ENCODE results near the gene SPATA4.

The SPATA4 gene

DNA sequence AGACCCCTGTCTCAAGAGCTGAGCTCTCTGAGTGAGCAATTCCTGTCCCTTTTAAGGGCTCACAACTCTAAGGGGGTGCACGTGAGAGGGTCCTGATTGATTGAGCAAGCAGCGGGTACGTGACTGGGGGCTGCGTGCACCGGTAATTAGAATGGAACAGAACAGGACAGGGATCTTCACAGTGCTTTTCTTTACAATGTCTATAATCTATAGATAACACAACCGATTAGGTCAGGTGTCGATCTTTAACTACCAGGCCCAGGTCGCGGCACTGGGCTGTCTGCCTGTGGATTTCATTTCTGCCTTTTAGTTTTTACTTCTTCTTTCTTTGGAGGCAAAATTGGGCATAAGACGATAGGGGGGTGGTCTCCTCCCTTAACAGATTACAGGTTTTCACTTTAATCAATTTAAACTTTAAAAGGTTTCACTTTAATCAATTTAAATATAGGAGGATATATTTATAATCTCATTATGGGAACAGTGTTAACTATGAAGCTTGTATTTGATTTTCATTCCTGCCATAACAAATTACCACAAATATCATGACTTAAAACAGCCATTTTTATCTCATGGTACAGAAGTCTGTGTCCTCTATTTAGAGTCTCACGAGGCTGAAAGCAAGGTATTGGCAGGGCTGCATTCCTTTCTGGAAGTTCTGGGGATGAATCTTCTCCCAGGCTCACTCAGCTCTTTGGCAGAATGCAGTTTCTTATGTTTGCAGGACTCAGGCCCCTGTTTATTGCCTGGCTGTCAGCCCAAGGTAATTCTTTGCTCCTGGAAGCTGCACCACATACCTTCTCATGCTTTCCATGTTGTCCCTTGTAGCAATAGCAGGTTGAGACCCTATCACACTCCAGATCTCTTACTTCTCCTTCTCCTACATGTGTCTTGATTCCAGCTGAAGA lies 5.2 kb downstream of the SPATA4 start:
- no peak for DNase-seq (ENCODE audit: low read depth)

DNA sequence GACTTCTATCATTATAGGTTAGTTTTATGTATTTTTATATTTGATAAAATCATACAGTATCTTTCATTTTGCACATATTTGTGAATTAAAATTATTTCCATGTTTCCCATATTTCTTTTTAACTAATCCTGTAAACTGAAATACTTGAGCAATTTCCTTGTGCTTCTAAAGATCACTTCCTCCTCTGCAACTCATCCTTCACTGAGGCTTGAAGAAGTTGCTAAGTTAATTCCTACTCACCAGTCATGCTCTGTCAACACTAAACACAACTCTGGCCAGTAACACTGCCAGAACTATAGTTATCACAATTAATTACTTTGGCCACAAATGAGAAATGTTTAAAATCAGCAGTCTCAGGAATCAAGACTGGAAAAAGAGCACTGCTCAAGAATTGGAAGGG lies 6.7 kb downstream of the SPATA4 start:
- no peak for DNase-seq (ENCODE audit: low read depth)

DNA sequence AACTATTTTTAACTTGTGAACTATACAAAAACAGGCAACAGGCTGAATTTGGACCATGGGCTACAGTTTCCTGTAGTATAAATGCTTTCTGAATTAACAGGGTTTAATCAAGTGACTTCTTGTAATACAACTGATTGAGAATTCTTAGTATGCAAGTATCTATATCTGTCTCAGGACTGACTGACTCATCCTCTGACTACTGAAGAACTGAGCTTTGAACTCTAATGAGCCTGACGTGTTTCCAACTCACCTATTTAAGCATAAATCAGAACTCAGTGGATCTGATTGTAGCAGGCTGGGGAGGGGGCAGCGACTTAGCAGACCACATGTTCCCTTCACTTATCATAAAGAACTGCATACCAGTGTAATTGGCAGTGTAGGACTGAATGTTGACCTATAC lies 7.8 kb downstream of the SPATA4 start:
- DNase-seq (ENCODE audit: low read depth) = no peak

DNA sequence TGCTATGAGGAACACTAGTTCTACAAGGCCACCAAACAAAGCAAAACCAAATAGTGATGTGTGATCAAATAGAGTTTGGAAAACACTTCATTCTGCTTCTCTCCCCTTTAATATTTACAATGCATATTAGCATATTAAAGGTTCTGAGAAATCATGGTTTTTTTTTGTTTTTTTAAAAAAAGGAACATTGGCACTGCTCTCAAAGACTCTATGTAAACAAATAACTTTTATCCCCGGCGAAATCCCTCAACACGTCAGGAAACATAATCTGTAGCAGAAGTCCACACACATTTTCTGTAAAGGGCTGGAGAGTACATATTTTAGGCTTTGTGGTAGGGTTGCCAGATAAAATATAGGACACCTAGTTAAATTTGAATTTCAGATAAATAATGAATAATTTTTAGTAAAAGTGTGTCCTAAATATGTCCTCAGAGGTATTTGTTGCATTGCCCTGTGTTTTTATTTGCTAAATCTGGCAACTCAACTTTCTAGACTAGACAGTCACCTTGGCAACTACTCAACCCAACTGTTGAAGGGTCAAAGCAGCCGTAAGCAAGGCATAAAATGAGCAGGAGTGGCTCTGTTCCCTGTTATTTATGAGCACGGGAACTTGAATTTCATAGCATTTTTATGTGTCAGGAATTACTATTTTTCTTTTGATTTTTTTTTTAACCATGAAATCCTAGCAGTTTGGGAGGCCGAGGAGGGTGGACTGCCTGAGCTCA lies 8.6 kb downstream of the SPATA4 start:
- DNase-seq (ENCODE audit: low read depth) = no peak

DNA sequence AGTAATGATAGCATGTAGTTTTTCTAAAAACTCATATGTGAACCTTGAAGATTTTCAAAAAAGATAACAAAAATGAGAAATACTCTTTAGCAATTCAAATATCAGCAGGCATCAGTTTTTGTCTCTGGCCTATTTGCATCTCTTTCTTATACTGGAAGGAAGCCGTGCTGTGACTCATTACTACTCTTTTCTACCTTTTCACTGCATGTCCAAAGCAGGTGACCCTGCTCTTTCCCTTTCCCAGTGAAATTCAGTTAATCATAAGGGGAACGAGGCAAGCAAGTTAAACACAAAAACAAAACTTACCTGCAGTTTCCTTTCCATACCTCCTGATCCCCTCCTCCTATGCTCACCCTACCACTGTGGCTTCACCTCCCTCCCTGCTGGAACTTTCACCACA lies 9.3 kb downstream of the SPATA4 start:
- no peak for DNase-seq (ENCODE audit: low read depth)

DNA sequence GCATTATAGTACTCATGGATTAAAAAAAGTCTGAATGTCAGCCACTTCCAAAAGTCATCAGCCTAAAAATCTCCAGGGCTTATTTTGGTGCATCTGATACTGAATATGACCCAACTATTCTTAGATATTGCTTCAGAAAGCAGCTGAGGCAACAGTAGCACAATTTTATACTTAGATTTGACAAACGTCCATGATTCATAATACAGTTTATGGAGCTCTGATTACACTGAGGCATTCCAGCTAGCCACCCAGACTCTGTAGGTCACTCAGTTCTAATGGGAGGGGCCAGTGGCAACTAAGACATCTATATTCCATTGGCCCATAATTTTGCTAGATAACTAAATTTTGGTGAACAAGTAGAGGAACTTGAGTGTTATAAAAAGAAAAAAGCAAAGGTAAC lies 10.3 kb downstream of the SPATA4 start:
- no peak for DNase-seq (ENCODE audit: low read depth)

DNA sequence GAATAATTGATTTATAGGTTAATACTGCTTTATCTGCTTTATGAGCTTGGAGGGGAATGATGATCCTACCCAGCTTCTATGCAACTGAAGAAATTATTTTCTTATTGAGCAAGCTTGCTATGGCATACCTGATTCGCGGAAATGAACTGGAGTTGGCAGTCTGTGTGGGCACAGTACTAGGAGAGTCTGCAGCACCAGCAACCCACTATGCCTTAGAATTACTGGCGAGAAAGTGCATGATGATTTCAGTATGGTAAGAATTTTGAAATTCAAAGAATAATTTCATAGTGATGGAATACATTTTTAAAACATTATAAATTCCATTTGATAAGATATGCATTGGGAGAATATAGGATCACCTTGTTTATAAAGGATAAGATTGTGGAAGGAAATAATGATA lies 32.3 kb downstream of the SPATA4 start:
- no peak for DNase-seq (ENCODE audit: low read depth)

DNA sequence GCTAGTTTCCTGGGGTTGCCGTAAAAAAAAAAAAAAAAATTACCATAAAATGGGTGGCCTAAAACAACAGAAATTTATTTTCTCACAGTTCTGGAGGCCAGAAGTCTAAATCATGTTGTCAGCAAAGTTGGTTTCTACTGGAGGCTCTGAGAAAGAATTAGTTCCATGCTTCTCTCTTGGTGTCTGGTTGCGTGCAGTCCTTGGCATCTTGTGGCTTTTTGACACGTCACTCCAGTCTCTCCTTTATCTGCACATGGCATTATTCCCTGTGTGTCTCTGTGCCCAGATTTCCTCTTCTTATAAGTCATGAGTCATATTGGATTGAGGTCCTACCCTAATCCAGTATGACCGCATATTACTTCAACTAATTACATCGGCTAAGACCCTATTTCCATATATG lies 38.7 kb downstream of the SPATA4 start:
- no peak for DNase-seq (ENCODE audit: low read depth)

DNA sequence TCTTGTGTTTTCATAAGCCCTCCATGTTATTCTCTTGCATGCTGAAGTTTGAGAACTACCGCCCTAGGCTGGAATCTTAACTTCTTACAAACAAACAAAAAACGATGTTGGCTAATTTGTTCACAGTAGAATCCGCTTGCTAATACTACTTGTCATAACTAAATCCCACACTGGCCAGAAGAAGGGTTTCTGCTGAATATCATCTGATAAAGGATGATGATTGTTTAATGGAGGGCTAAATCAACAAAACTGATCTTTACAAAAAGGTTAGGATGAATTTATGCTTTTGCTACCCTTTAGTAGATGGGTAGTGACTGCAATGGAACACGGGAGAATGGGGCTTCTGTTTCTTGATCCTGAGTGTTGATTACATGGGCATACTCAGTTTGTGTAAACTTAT lies 42.3 kb downstream of the SPATA4 start:
- DNase-seq (ENCODE audit: low read depth) = no peak

DNA sequence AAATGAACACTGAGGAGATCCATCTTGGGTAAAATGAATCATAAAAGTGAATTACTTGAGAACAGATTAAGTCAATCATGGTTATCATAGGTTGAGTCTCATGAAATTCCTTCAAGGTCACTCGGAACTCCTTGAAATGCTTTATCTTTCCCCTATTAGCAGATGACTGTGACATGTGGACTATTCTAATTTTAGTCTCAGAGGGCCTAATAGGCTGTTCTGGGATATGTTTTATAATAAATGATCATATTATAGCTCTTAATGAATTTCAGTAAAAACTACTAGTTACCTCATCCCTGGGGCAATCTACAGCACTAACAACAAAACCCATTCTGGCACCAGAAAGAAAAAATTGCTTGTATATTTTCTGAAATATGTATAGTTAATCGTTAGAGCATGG lies 44.7 kb downstream of the SPATA4 start:
- DNase-seq (ENCODE audit: low read depth) = no peak

DNA sequence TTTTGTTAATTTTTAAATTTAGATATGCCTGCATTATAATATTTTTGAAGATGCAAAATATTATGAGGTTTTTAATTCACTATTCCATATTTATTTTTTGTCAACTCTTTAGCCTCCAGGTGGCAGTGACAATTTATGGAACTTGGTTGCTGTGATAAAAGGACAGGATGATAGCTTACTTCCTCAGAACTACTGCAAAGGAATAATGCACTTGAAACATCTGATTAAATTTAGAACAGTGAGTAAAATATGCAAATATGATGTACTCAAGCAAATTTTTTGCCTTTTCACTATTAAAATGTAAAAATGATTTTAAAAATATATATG lies 45.1 kb downstream of the SPATA4 start:
- no peak for DNase-seq (ENCODE audit: low read depth)

DNA sequence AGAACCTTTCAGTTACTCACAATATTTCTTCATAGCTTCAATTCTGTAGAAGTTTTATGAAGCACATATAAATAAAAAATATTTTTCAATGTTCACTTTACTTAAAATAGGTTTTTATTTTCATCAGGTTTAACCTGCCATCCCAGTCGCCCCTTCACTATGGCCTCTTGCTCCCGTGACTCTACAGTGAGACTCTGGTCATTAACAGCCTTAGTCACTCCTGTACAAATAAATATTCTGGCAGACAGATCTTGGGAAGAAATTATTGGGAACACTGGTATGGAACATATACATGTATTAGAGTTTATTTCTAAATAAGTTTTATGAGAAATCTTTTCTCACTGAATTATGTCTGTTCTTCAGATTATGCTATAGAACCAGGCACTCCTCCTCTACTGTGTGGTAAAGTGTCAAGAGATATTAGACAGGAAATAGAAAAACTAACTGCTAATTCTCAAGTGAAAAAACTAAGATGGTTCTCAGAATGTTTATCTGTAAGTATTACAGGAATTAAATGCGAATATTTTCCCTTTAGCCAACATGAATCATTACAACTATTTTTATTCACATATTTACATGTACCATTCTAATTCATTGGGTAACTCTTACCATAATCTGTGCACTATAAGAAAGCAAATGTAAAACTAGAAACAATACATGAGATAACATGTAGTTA lies 45.6 kb downstream of the SPATA4 start:
- DNase-seq (ENCODE audit: low read depth) = no peak

DNA sequence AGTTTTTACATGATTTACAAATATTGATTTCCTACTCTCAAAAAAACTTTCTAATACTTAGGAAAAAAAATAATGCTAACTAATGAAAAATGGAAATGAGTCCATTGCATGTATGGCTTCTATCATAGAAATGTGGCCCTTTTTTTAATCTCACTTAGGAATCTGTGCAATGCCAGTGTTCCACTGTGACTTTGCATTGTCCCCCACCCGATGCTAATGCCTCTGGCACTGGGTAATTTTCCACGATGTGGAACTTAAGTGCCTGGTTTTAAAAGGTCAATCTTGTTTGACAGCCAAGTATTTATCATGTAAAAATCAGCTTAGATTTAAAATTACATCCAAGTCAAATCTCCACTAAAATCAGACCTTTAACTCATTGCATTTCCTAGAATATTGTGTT lies 53.1 kb downstream of the SPATA4 start:
- no peak for DNase-seq (ENCODE audit: low read depth)

DNA sequence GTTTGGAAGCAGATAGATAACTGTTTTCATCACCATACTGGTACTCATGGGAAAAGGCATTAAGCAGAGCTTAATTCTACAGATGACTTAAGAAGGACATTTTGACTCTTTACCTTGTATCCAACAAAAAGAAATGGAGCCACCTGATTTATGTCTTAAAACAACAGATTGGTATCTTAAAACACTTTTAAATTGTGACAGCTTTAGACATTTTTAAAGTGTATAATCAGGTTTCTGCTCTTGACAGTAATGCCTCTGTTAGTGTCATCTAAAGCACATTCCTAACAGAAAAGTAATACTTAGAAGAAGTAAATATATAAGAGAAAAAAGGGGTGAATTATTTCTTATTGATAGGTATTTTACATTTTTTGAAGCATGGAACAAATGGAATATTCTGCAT lies 55.9 kb downstream of the SPATA4 start:
- no peak for DNase-seq (ENCODE audit: low read depth)

DNA sequence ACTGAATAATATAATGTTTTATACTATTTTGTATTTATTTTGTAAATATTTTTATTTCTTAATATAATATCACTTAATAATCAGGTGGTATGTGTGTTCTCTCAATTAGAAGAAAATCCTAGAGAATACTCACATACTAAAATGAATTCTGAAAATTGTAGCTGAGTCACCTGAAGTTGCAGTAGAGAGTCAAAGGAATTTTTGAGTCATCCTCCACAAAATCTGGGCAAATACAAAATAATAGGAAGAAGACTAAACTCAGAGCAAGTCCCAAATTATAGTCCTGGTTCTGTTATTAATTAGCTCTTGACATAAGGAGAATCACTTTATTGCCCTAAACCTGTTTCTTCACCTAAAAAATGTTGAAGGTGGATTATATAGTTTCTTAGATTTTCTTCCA lies 57.8 kb downstream of the SPATA4 start:
- DNase-seq (ENCODE audit: low read depth) = peak; percentile 46

DNA sequence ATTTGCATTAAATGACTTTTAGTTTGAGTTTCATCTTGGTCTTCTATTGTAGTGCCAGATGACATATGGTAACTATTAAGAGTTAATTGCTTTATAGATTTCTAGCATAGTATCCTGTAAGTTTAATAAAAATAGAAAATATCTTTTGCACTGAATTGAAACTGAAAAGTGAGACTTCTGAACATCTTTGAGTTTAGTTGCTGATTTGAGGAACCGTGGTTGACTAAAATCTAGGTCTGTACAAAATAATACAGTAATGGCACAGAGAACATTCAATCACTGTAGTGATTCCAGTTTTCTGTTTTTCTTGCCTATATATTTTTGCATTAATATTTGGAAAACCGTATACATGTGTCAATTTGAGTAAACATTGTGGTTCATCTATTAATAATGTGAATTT lies 60.7 kb downstream of the SPATA4 start:
- no peak for DNase-seq (ENCODE audit: low read depth)

Measured in HS-5 (cell line).